Body of pancreas (tissue), 4 donors: ENCODE results near the gene USP47.

Experiments
- CTCF ChIP-seq, 7 experiments: fragments of 450-650 bp in 4 of 7; fragments of 200-600 bp in 3 of 7; sonication (generic) in 3 of 7; IDR thresholded peaks; one replicate each; pipeline ENCODE4 v1.5.1; 2016 to 2019; ENCODE audit warnings: antibody characterized with exemption in 7 of 7
- POLR2A ChIP-seq, 3 donors: fragments of 450-650 bp; IDR thresholded peaks; one replicate each; pipeline ENCODE4 v1.6.1; 2016; ENCODE audit warnings: antibody characterized with exemption in 3 of 3, mild to moderate bottlenecking in 2 of 3

DNA sequence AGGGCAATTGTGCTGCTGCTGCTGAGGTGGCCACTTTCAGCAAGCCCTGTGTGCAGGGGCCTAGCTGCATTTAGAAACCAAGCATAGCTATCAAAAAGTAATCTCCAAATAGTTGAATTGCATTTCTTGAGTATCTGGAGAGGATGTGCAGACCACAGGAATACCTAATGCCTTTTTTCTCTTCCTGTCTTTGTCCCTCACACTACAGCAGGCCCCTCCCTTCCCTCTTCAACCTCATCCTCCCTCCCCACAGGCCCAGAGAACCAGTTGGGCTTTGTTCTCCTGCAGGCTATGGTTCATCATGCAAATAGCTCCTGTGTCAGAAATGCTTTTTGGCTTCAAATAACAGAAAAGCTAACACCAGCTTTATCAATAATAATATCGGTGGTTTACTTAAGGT is 118.9 kb downstream of the USP47 start:
- TF ChIP-seq POLR2A (IDR thresholded peaks at IDR 0.05), result no peak
- no peak for TF ChIP-seq CTCF (IDR thresholded peaks at IDR 0.05)
